Natural killer cell (primary cell): ENCODE measurements around the gene CCDC12. TPM values are rescaled to one million over a fixed set of nuclear protein-coding genes. Genes with fewer than 3 reads are reported as not detected.

Experiments
- ATAC-seq, 3 donors: fragments of 150-1000 bp in 2 of 3; fragments of 200-7000 bp in 1 of 3; cut with Tn5 transposase; 1 replicate in 1 of 3; 2 replicates in 2 of 3; pipeline ENCODE4 v1.10.0; 2021; ENCODE audit warnings: mild to moderate bottlenecking in 2 of 3, moderate library complexity in 2 of 3
- DNase-seq, 2 donors: peaks; one replicate each; pipeline versions ENCODE4 v3.0.0 to v3.0.0-alpha.2; 2013 to 2021; ENCODE audit warnings: mixed read lengths in 1 of 2
- H3K27ac ChIP-seq: one replicate; pipeline ENCODE4 v1.5.1; 2013; ENCODE audit warnings: mild to moderate bottlenecking, low read length
- H3K27me3 ChIP-seq: one replicate; pipeline ENCODE4 v1.6.1; 2013; ENCODE audit warnings: low read length; ENCODE audit not compliant: control insufficient read depth, insufficient read depth
- H3K36me3 ChIP-seq: one replicate; pipeline ENCODE4 v1.6.1; 2013; ENCODE audit warnings: low read length; ENCODE audit not compliant: control insufficient read depth, insufficient read depth
- H3K4me1 ChIP-seq: one replicate; pipeline ENCODE4 v1.6.1; 2013; ENCODE audit warnings: low read length; ENCODE audit not compliant: control insufficient read depth, insufficient read depth
- H3K4me3 ChIP-seq: one replicate; pipeline ENCODE4 v1.5.1; 2013; ENCODE audit warnings: low read length
- H3K9me3 ChIP-seq: one replicate; pipeline ENCODE4 v1.6.1; 2013; ENCODE audit warnings: low read length; ENCODE audit not compliant: control insufficient read depth, insufficient read depth
- H3K27ac Mint-ChIP-seq, 2 donors: one replicate each; pipeline ENCODE4 v1.8.0; 2022; ENCODE audit warnings: mild to moderate bottlenecking in 2 of 2, mixed read lengths in 2 of 2, moderate library complexity in 1 of 2
- H3K27me3 Mint-ChIP-seq, 2 donors: one replicate each; pipeline ENCODE4 v1.8.0; 2022; ENCODE audit warnings: low read depth in 2 of 2, mixed read lengths in 2 of 2
- H3K36me3 Mint-ChIP-seq: one replicate; pipeline ENCODE4 v1.8.0; 2022; ENCODE audit warnings: mixed read lengths
- H3K4me1 Mint-ChIP-seq, 2 donors: one replicate each; pipeline ENCODE4 v1.8.0; 2022; ENCODE audit warnings: mixed read lengths in 2 of 2
- H3K4me3 Mint-ChIP-seq: one replicate; pipeline ENCODE4 v1.8.0; 2022; ENCODE audit warnings: mild to moderate bottlenecking, moderate library complexity, mixed read lengths
- H3K9me3 Mint-ChIP-seq, 2 donors: one replicate each; pipeline ENCODE4 v1.8.0; 2022; ENCODE audit warnings: mixed read lengths in 2 of 2
- CTCF ChIP-seq: fragments of 200-600 bp; IDR thresholded peaks from one replicate; pipeline ENCODE4 v1.8.0; 2022; ENCODE audit warnings: antibody characterized with exemption
- WGBS: methylation state at CpG from one replicate; pipeline ENCODE4 v1.1.7; 2013; ENCODE audit warnings: missing lambda C conversion rate; ENCODE audit not compliant: insufficient coverage; 5-methylcytosine and 5-hydroxymethylcytosine counted together
- intact Hi-C: fragments of 100-400 bp; cut with micrococcal nuclease; formaldehyde crosslinking; loops from one replicate; pipeline ENCODE4 v1.14.2; 2022
- total RNA-seq, 4 donors: library from RNA; stranded (reverse); fragments of 120-200 nt in 1 of 4; gene quantifications; one replicate each; pipeline versions ENCODE4 v1.2.3 to v1.2.4, GENCODE V29; 2013 to 2022

The CCDC12 gene
- total RNA-seq, 3 donors from 2014 or later (not counting 1 experiment from before 2014, with no cell fraction given): 104 to 114 (median 111) TPM

- H3K27me3 ChIP-seq: no peaks in the 10 kb centered on the region
- Mint-ChIP-seq H3K27ac (no peak overlapping the region), H3K4me3 (no peak overlapping the region), H3K27me3 (no peaks in the 10 kb centered on the region), H3K36me3 (no peaks in the 10 kb centered on the region), H3K9me3 (no peaks in the 10 kb centered on the region), H3K4me1 (peaks cover 20 to 23% of the 10 kb centered on the region in 2 donors)
- intact Hi-C loops: no loop called here
- no peak overlapping the region for H3K4me3 ChIP-seq
- TF ChIP-seq CTCF: no peak
- H3K9me3 ChIP-seq: no peaks in the 10 kb centered on the region
- 97% methylated on average over 10 of the region's 10 CpGs for WGBS
- peaks cover 24% of the 10 kb centered on the region for H3K4me1 ChIP-seq
- no peak for DNase-seq
- H3K36me3 ChIP-seq: peaks cover 98% of the 10 kb centered on the region
- no peak overlapping the region for H3K27ac ChIP-seq
- ATAC-seq: no peak
Observed at GRCh38 chr3:47003056-47003410, 26.5 kb upstream of the CCDC12 start.

DNA sequence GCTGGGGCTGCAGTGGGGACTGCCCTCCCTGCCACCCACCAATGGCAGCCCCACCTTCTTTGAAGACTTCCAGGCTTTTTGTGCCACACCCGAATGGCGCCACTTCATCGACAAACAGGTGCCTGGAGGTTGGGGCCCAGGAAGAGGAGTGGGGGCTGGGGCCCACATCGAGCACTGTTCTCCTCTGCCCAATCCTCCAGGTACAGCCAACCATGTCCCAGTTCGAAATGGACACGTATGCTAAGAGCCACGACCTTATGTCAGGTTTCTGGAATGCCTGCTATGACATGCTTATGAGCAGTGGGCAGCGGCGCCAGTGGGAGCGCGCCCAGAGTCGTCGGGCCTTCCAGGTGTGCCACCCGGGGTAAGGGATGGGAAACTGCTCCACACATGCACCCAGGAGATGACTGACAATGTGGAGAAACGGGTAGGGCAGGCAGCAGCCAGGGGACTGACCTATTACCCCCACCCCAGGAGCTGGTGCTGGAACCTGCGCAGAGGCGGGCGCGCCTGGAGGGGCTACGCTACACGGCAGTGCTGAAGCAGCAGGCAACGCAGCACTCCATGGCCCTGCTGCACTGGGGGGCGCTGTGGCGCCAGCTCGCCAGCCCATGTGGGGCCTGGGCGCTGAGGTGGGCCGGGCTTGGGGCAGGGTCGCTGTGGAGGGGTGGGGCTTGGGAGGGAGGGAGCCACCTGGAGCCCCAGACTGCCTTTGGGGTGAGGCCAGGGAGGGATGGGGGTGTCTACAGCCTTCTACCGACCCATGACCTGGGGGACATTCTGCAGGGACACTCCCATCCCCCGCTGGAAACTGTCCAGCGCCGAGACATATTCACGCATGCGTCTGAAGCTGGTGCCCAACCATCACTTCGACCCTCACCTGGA lies 25.9 kb upstream of the CCDC12 start:
- no peak overlapping the region for H3K4me3 Mint-ChIP-seq
- Histone ChIP-seq H3K9me3 (no peaks in the 10 kb centered on the region), H3K4me3 (no peak overlapping the region), H3K4me1 (peaks cover 29% of the 10 kb centered on the region), H3K27me3 (no peaks in the 10 kb centered on the region), H3K27ac (no peak overlapping the region), H3K36me3 (peaks cover 98% of the 10 kb centered on the region)
- DNase-seq (no peak), ATAC-seq (no peak)
- WGBS: 97% methylated on average over 35 of the region's 35 CpGs
- peaks cover 22 to 27% of the 10 kb centered on the region in 2 donors for H3K4me1 Mint-ChIP-seq
- TF ChIP-seq CTCF: no peak
- H3K27ac Mint-ChIP-seq: no peak overlapping the region
- no peaks in the 10 kb centered on the region for H3K36me3 Mint-ChIP-seq
- intact Hi-C loops: no loop called here
- no peaks in the 10 kb centered on the region for H3K9me3 Mint-ChIP-seq
- H3K27me3 Mint-ChIP-seq: no peaks in the 10 kb centered on the region

- H3K4me1 Mint-ChIP-seq: peaks cover 29 to 33% of the 10 kb centered on the region in 2 donors
- H3K4me3 Mint-ChIP-seq: no peak overlapping the region
- ATAC-seq (no peak), DNase-seq (no peak)
- H3K27ac Mint-ChIP-seq: no peak overlapping the region
- peaks cover 36% of the 10 kb centered on the region for H3K4me1 ChIP-seq
- H3K27ac ChIP-seq: no peak overlapping the region
- H3K27me3 Mint-ChIP-seq: no peaks in the 10 kb centered on the region
- TF ChIP-seq CTCF: no peak
- H3K9me3 ChIP-seq: no peaks in the 10 kb centered on the region
- intact Hi-C loops: no loop called here
- H3K9me3 Mint-ChIP-seq: no peaks in the 10 kb centered on the region
- no peaks in the 10 kb centered on the region for H3K36me3 Mint-ChIP-seq
- no peaks in the 10 kb centered on the region for H3K27me3 ChIP-seq
- H3K4me3 ChIP-seq: no peak overlapping the region
- H3K36me3 ChIP-seq: peaks cover 98% of the 10 kb centered on the region
- WGBS: 98% methylated on average over 16 of the region's 16 CpGs
Observed at GRCh38 chr3:47001731-47002170, 25.2 kb upstream of the CCDC12 start.
